ENCODE results near the gene TSC22D1.

The TSC22D1 gene

GRCh38 chr13:44388427-44389059 lies 187.6 kb downstream of the TSC22D1 start:
- DNase-seq (ENCODE audit: low read depth in 1 of 2, low spot score in 1 of 2) = no peak

DNA sequence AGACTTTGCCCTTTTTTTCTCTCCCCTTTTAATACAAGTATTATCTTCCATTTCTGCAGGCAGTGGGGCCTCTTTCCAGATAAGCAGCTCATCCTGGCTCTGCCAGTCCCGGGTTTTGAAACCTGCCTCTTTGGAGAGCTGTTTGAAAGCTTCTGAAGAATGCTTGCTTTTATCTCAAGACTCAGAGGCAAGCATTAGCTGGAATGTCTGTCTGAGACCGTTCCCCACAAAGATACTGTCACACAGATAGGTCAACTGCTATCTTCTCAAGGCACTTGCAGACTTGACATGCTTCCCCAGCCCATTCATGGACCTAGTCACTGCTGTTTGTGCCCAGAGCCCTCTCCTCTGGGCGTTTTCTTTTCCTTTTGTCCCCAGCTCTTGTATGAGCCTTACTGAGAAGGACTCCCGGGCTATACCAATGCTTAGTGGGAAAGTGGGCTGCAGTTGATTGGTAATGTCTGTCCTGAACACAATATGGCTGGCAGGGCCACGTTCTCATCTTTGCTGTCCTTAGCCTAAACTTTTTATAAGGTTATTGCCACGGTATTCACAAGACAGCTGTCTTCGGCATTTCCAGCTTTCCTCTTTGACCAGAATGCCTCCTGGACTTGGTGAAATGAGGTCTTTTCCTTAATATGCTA lies 189.1 kb downstream of the TSC22D1 start:
- DNase-seq (ENCODE audit: low read depth in 1 of 2, low spot score in 1 of 2) = no peak

DNA sequence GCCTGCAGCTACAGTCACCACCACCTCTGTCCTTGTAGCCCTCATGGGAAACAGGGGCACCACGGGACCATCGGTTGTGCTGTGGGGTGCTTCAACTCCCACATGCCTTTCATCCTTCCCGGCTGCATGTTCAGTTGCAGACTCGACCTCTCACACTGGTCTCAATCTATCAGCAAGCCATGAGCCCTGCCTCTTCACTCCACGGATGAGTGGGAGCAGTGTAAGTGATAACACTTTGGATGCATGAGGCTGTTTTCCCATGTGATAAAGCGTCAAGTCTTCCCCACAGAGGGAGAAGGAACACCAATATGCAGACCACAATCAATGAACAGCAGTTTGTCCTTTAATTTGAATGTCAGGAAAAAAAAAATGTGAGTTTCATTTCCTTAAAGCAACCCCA lies 190.3 kb downstream of the TSC22D1 start:
- DNase-seq (ENCODE audit: low read depth in 1 of 2, low spot score in 1 of 2) = no peak

DNA sequence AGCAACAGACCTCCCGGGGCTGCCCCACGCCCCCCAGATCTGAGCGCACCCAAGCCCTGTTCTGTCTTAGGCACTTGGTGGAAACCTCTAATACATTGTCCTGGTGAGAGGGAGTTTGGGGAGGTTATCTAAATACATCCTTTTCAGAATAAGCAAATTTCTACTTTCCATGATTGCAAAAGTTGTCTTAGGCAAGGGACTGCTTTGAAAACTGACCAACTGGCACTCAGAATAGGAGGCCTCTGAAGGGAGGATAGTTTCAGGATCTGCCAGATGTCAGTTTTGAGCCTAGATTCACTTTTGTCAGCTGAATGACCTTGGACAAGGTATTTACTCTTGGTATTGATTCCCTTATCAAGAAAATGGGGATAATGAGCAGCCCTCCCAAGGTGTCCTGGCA lies 190.7 kb downstream of the TSC22D1 start:
- DNase-seq (ENCODE audit: low read depth in 1 of 2, low spot score in 1 of 2) = no peak

- DNase-seq (ENCODE audit: low read depth in 1 of 2, low spot score in 1 of 2) = no peak
These were observed 191.4 kb downstream of the TSC22D1 start for GRCh38 chr13:44384778-44385177.

GRCh38 chr13:44383945-44384344 lies 192.2 kb downstream of the TSC22D1 start:
- no peak for DNase-seq (ENCODE audit: low read depth in 1 of 2, low spot score in 1 of 2)

DNA sequence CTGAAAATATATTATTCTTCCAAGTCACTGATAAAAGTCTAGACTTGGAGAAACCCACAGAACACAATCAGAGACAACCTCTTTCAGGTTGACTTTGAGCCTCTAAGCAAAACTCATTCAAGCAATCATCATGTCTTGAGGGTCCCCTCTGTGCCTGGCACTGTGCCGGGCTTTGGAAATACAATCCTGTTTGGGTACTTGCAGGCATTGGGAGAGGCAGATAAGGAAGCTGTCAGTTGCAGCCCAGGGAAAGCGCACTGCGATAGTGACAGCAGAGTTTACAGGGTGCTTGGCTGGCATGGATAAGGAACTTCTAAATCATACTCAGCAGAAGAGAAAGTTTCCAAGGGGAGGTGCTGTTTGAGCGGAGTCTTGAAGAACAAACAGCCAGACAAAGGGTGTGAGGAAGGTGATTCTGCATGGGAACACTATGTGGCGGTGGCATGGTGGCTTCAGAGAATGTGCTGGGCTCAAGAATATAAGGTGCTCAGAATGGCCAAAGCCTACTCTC lies 193.4 kb downstream of the TSC22D1 start:
- no peak for DNase-seq (ENCODE audit: low read depth in 1 of 2, low spot score in 1 of 2)
